Psoas muscle (tissue), 8 donors: ENCODE measurements around the gene ACBD7. TPM values are rescaled to one million over a fixed set of nuclear protein-coding genes. Genes with fewer than 3 reads are reported as not detected.
A peak's percentile ranks its signal among the peaks of the same experiment; 100 is the strongest.

ENCODE experiments used
- ATAC-seq, 4 donors: fragments of 200-7000 bp; cut with Tn5 transposase; one replicate each; pipeline ENCODE4 v1.9.1; 2020; ENCODE audit warnings: moderate library complexity in 3 of 4, mild to moderate bottlenecking in 2 of 4
- DNase-seq, 2 donors: peaks; one replicate each; pipeline ENCODE4 v3.0.0-alpha.2; 2020
- H3K27ac ChIP-seq: fragments of 200-600 bp; one replicate; pipeline ENCODE4 v1.8.0; 2022
- H3K27me3 ChIP-seq, 3 donors: fragments of 200-600 bp in 1 of 3; one replicate each; pipeline versions ENCODE4 v1.6.1 to v1.8.0; 2013 to 2022; ENCODE audit warnings: low read length in 2 of 3, mild to moderate bottlenecking in 2 of 3, moderate library complexity in 1 of 3; ENCODE audit not compliant: insufficient read depth in 3 of 3
- H3K36me3 ChIP-seq, 2 donors: fragments of 200-600 bp in 1 of 2; one replicate each; pipeline versions ENCODE4 v1.6.1 to v1.8.0; 2013 to 2022; ENCODE audit warnings: low read depth in 1 of 2, mild to moderate bottlenecking in 1 of 2, moderate library complexity in 1 of 2; ENCODE audit not compliant: insufficient read depth in 1 of 2
- H3K4me1 ChIP-seq: fragments of 200-600 bp; one replicate; pipeline ENCODE4 v1.8.0; 2022
- H3K4me3 ChIP-seq: fragments of 200-600 bp; one replicate; pipeline ENCODE4 v1.8.0; 2022; ENCODE audit warnings: mild to moderate bottlenecking
- H3K9me3 ChIP-seq: fragments of 200-600 bp; one replicate; pipeline ENCODE4 v1.8.0; 2022
- WGBS, 3 donors: extraction: QIAGEN DNeasy Blood & Tissue Kit; methylation state at CpG; one replicate each; pipeline versions ENCODE4 v1.1.6 to v1.1.7; 2013; 5-methylcytosine and 5-hydroxymethylcytosine counted together
- intact Hi-C, 2 donors: fragments of 100-400 bp; cut with DNase I; formaldehyde crosslinking; loops; one replicate each; pipeline versions ENCODE4 v1.11.0 to v1.14.2; 2022
- polyA plus RNA-seq, 3 donors: library from polyadenylated mRNA; stranded (reverse); fragments of 200-250 nt; gene quantifications; one replicate each; pipeline ENCODE4 v1.2.3, GENCODE V29; 2013
- total RNA-seq, 4 donors: library from RNA; stranded (reverse); fragmentation: NEBNext Ultra II Directional in 2 of 4; extraction: Animal tissue kit (Norgen Biotek cat#: 25700) in 2 of 4; gene quantifications; one replicate each; pipeline versions ENCODE4 v1.2.1 to v1.2.4, GENCODE V29; 2021 to 2023
- TF ChIP-seq, protein P1 (sequence below): fragments of 200-600 bp; IDR thresholded peaks from one replicate; pipeline ENCODE4 v1.8.0; 2022; ENCODE audit warnings: antibody characterized with exemption
- donor health status: healthy with polysubstance abuse.
- donor health status: DM: no; HTN: no; CAD: no; lungs with moderate emphysema.
- donor health status: Bipolar disorder and iron deficiency.
- donor health status: healthy.
- donor health status: DM: yes; HTN: yes; CAD: no.
- donor health status: DM: no; HTN: no; CAD: no.
- donor health status: DM: no; HTN: no; CAD: no.
- donor health status: DM: yes; HTN: yes; CAD: no.

The ACBD7 gene
- total and polyA plus RNA-seq, 7 donors = 0.06 TPM; not detected in 6

DNA sequence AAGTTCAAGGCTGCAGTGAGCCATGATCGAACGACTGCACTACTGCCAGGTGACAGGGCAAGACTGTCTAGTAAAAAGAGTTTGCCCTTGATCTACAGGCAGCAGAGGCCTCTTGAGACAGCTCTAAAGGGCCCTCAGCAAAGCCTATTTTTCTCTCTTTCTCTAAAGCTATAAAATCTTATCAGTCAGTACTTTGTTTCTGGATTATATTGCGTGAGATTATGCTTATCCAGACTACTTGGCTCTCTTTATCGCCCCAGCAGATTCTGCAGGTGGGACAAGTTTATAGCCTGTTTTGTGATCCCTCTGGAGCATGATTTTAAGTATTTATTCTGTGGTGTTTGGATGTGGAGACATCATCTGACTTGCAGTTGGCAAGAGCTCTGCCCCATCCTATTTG, 11.3 kb upstream of the ACBD7 start:
- H3K27me3 ChIP-seq = no peaks in the 10 kb centered on the region
- no peak for DNase-seq
- no peak overlapping the region for H3K4me3 ChIP-seq
- WGBS, 3 donors = 86 to 94% (median 87%) methylated on average over 4 of the region's 4 CpGs
- no peak for ATAC-seq
- intact Hi-C loops = loop anchor here (1.0 to 10.0 kb wide), 4 partner anchors 25 to 595 kb away; partner anchors contain the start of genes MEIG1 (in 2 of the 2) and NMT2 (in 2 of the 2)
- no peak overlapping the region for H3K27ac ChIP-seq
- no peaks in the 10 kb centered on the region for H3K9me3 ChIP-seq
- TF ChIP-seq, protein P1, sequence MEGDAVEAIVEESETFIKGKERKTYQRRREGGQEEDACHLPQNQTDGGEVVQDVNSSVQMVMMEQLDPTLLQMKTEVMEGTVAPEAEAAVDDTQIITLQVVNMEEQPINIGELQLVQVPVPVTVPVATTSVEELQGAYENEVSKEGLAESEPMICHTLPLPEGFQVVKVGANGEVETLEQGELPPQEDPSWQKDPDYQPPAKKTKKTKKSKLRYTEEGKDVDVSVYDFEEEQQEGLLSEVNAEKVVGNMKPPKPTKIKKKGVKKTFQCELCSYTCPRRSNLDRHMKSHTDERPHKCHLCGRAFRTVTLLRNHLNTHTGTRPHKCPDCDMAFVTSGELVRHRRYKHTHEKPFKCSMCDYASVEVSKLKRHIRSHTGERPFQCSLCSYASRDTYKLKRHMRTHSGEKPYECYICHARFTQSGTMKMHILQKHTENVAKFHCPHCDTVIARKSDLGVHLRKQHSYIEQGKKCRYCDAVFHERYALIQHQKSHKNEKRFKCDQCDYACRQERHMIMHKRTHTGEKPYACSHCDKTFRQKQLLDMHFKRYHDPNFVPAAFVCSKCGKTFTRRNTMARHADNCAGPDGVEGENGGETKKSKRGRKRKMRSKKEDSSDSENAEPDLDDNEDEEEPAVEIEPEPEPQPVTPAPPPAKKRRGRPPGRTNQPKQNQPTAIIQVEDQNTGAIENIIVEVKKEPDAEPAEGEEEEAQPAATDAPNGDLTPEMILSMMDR = no peak
- H3K36me3 ChIP-seq = peaks cover 6 to 48% of the 10 kb centered on the region in 2 donors
- H3K4me1 ChIP-seq = peaks cover 8% of the 10 kb centered on the region

DNA sequence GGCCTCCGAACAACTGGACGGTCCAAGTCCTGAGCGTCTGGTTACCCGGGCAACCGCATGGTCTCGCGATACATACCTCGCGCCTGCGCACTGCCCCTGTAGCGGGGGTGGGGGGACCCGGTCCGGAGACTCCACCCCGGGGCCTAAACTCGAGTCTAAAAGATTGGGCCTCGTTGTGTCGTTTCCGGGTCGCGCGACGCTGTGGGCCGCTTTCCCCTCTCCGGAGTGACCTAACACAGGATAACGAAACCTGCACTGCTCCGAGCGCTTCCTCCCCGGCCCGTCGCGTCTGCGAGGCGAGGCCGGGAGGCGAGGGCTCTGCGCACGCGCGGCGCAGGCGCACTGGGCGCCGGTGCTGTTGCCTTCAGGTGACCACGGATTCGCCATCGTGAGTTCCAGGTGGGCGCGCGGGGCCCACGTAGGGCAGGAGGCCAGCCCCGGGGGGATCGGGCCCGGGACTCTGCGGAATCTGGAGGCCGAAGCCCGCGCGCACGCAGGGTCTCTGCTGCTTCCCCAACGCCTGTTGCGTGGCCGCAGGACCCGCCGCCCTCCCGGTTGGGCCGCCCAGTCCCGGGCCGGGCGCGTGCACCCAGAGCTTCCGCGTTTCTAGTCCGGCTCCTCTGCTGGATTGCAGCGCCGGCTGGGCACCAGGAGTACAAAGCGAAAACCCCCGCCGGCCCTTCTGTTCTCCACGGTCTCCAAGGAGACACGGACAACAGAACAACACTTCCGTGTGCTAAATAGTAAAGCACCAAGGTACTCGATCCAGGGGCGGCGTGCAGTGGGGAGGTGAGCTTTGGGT, 8.6 kb upstream of the ACBD7 start, which contains the start of gene RPP38:
TSS of gene RPP38 (plus strand) at position 345 of the 802 bp plus-strand sequence. CDS start 5,960 bp downstream, outside the sequence.
- TF ChIP-seq, protein P1 = no peak
- peak; percentile 97 to 99 for DNase-seq
- WGBS, 3 donors = 0% methylated on average over 59 to 84 of the region's 84 CpGs

DNA sequence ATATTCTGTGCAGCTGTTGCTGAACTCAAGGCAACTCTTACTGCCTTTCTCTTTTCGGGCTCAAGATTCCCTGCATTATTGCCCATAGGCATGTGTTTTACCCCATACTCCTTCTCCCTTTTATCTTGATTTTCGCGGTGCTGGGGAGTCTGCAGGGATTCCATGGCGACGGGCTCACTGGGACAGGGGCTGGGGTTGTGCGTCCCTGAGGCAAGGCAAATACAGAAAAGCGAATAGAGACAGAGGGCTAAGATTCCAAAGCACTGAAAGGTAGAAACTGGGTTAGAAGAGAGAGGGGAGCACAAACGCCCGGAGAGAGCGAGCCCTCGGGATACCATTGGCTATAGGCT, 8.1 kb upstream of the ACBD7 start:
- TF ChIP-seq, protein P1 = no peak
- Histone ChIP-seq H3K27me3 (no peaks in the 10 kb centered on the region), H3K27ac (peak overlapping the region; percentile 93), H3K36me3 (peaks cover 0 to 15% of the 10 kb centered on the region in 2 donors), H3K4me1 (peaks cover 8% of the 10 kb centered on the region), H3K9me3 (no peaks in the 10 kb centered on the region), H3K4me3 (peak overlapping the region; percentile 86)
- DNase-seq (no peak), ATAC-seq (peak in 2 of 4 donors; percentile 17 to 27)
- 0 to 1% (median 1%) methylated on average over 11 of the region's 11 CpGs for WGBS, 3 donors
- intact Hi-C loops = loop anchor here (5.0 kb wide), 2 partner anchors 71 to 139 kb away; partner anchors contain the start of genes MEIG1 (in 2 of the 2) and NMT2 (in 2 of the 2)

More for the DNA sequence above, 8.6 kb upstream of the ACBD7 start, which contains the start of gene RPP38:
- intact Hi-C loops = loop anchor here (5.0 kb wide), 2 partner anchors 70 to 140 kb away; partner anchors contain the start of genes MEIG1 (in 2 of the 2) and NMT2 (in 2 of the 2)
- Histone ChIP-seq H3K9me3 (no peaks in the 10 kb centered on the region), H3K4me3 (peak within 1 kb of the TSS; percentile 86), H3K36me3 (peaks cover 0 to 21% of the 10 kb centered on the region in 2 donors), H3K27ac (peak within 1 kb of the TSS; percentile 93), H3K27me3 (no peaks in the 10 kb centered on the region), H3K4me1 (peaks cover 8% of the 10 kb centered on the region)
- peak; percentile 98 to 99 (median 99) for ATAC-seq

DNA sequence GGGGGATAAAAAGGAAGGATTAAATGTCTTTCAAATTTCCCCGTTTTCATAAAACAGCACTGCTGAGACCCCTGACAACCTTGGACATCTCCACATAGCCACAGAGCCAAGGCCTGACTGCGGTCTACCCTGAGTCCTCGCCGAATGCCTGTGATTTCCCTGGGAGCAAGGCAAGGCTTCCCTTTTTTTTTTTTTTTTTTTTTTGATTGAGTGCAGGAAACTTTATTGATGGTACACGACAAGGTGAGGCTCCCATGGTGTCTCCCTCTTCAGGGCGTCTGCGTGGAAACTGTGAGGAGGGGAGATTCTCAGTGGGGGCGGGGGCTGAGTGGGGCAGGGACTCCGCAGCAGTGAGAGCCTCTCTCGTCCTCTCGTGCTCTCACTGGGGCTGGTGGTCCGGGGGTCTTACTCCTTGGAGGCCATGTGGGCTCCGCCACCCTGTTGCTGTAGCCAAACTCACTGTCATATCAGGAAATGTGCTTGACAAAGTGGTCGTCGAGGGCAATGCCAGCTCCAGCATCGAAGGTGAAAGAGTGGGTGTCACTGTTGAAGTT, 4.4 kb upstream of the ACBD7 start:
- WGBS, 3 donors = 83 to 89% (median 85%) methylated on average over 16 of the region's 16 CpGs
- intact Hi-C loops = no loop called here

More for the DNA sequence above, 4.4 kb upstream of the ACBD7 start:
- peaks cover under 1% of the 10 kb centered on the region for H3K4me1 ChIP-seq
- TF ChIP-seq, protein P1 = no peak
- no peak for ATAC-seq
- no peak for DNase-seq
- no peak overlapping the region for H3K4me3 ChIP-seq
- peaks cover 0 to 3% (median 0%) of the 10 kb centered on the region in 3 donors for H3K27me3 ChIP-seq
- H3K27ac ChIP-seq = no peak overlapping the region
- no peaks in the 10 kb centered on the region for H3K36me3 ChIP-seq
- no peaks in the 10 kb centered on the region for H3K9me3 ChIP-seq
